GM19455 (cell line): ENCODE results near the gene RANBP17.
"Not testable (repeated sequence)": the region's sequence is repeated elsewhere in the genome, so short reads cannot be mapped to it uniquely, and the experiment has no call there.

Experiments
- ATAC-seq: cut with Tn5 transposase; IDR thresholded peaks from one replicate; pipeline ENCODE4 v1.9.1; 2021; ENCODE audit not compliant: unreplicated experiment

The RANBP17 gene

GRCh38 chr5:171149333-171149732 lies 287.5 kb downstream of the RANBP17 start:
- ATAC-seq = peak; percentile 78

GRCh38 chr5:171149772-171150171 lies 288.0 kb downstream of the RANBP17 start:
- no peak for ATAC-seq

DNA sequence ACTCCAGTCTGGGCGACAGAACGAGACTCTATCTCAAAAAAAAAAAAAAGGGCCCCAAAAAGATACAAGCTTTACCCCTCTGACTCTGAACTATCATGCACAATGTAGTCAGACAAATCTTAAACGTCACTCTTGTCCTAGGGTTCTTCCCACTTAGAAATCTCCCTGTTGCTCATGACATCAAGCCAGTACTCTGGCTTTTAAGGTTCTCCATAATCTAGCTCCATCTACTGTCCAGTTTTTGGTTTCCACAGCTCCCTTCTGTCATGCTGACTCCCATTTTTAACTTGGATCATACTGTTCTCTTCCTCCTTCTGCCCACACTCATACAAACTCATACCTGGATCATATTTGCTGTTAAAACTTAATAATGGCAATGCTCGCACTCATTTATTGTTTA lies 290.6 kb downstream of the RANBP17 start:
- ATAC-seq = no peak

GRCh38 chr5:171155621-171156020 lies 293.8 kb downstream of the RANBP17 start:
- ATAC-seq = no peak

DNA sequence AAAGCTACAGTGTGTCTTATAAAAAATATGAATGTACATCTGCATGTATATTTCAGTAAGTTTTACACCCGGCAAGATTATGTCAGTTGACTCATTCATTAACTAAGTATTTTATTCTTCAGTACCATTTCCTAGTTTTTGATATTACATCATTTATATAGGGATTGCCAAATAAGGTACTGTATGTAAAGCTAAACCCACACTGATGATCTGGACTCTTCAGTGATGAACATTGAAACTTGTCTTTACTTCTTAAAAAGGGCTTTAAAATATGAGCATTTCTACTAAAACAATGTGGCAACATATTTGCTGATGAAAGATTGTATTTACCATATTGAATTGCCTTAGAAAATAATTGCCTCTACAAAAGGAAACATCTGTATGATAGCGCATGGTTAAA lies 295.5 kb downstream of the RANBP17 start:
- ATAC-seq = no peak

DNA sequence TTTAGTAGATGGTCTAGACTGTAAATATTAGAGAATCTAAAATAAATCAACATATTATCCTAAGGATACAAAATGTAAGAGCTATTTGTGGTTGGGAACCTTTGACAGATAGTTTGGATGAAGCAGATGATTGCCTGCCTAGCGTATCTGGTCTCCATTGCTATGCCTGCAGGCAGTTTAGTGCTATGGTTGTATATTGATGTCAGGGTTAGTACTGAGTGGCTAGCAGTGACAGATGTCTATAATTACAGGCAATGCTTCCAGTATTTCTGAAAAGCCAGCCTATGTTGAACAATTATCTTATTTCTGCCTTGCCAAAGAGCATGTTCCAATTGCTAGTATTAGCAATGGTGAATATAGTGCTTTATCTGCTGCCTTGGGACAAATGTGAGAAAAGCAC lies 296.0 kb downstream of the RANBP17 start:
- ATAC-seq = no peak

- no peak for ATAC-seq
Measured at GRCh38 chr5:171158581-171158980, 296.8 kb downstream of the RANBP17 start.

DNA sequence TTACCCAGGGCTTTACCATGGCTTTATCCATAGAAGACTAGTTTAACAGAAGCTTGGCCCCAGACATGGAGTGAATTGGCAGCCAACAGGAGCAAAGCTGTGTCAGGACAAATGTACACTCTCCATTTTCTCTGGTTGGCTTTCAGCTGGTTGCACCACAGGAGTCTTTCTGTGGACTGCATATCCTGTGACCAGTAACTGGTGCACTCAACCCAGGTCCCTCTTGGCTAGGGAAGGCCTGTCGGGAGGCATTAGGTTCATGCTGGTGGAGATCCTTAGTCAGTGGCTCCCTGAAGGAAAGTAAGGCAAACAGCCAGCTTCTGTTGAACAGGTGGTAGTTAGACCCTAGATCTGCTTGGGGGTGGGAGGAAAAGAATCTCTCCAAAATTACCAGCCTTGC lies 300.3 kb downstream of the RANBP17 start:
- ATAC-seq = no peak

DNA sequence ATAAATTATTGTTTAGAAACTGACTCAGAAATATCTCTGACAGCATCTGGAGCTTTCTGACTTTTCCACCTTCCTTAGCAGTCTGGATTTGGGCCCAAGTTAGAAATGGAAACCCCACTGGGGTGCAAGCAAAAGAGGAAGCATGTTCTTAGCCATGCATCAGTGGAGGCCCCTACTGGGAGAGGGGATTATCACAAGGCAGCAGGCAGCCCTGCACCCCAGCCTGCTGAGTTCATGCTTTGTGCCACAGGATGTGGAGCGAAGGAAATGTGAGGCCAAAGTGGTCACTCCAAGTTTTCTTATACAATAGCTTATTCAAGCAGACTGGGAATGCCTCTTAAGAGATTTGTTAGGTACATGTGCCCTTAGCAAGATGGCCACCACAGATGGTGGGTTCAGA lies 300.8 kb downstream of the RANBP17 start:
- ATAC-seq = peak; percentile 63

DNA sequence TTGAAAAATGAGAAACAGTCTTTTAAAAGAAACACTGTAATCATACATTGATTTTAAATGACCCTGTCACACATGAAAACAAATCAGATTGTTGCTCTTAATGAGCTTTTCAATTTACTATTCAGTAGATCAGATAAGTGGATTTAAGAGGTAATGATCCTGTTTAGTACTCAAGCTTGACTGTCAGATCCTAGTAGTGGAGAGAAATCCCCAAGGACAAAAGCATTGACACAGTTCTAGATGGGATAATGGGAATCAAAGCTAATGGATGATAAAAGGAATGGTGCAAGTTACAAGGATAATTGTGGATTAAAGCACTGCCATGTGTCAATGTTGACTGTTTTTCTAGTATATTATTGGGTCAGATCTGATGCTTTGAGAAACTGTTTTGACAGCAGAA lies 304.9 kb downstream of the RANBP17 start:
- ATAC-seq = no peak

DNA sequence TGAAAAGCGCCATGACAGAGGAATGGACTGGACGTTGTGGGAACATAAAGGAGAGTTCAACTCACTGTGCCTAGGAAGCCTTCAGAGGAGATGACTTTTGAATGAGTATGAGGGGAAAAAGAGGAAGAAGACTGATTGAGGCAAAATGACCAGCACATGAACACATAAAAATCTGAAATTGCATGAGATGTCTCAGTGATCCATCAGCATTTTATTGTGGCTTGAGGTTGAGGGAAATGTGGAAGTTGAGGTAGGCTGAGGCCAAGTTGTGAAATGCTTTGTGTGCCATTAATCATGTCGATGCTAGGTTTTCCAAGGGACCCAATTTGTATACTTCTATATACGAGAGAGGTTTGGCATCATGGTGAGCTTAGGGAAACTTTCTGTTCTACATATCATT lies 306.4 kb downstream of the RANBP17 start:
- no peak for ATAC-seq

DNA sequence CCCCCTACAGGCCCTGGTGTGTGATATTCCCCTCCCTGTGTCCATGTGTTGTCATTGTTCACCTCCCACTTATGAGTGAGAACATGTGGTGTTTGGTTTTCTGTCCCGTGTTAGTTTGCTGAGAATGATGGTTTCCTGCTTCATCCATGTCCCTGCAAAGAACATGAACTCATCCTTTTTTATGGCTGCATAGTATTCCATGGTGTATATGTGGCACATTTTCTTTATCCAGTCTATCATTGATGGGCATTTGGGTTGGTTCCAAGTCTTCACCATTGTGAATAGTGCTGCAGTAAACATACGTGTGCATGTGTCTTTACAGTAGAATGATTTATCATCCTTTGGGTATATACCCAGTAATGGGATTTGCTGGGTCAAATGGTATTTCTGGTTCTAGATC lies 313.1 kb downstream of the RANBP17 start:
- not testable (repeated sequence) for ATAC-seq

DNA sequence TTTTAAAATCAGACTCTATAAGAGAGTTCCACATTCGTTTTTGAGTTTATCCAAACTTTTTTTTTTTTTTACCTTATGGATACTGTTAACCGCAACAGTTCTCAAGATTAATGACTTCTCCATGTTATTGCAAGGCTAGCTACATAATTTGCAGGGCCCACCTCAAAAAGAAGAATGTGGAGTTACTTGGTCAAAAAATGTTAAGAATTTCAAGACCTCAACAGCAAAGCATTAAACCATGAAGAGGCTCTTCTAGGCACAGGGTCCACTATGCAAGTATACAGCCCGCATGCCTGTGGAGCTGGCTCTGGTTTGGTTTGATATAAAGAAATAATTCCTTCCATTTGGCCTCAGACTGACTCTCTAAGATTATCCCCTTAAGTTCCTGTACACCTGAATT lies 313.9 kb downstream of the RANBP17 start:
- ATAC-seq = no peak

DNA sequence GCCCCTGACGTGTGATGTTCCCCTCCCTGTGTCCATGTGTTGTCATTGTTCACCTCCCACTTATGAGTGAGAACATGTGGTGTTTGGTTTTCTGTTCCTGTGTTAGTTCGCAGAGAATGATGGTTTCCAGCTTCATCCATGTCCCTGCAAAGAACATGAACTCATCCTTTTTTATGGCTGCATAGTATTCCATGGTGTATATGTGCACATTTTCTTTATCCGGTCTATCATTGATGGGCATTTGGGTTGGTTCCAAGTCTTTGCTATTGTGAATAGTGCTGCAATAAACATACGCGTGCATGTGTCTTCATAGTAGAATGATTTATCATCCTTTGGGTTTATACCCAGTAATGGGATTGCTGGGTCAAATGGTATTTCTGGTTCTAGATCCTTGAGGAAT lies 316.4 kb downstream of the RANBP17 start:
- not testable (repeated sequence) for ATAC-seq

- ATAC-seq = no peak
Measured at GRCh38 chr5:171188016-171188415, 326.2 kb downstream of the RANBP17 start.

DNA sequence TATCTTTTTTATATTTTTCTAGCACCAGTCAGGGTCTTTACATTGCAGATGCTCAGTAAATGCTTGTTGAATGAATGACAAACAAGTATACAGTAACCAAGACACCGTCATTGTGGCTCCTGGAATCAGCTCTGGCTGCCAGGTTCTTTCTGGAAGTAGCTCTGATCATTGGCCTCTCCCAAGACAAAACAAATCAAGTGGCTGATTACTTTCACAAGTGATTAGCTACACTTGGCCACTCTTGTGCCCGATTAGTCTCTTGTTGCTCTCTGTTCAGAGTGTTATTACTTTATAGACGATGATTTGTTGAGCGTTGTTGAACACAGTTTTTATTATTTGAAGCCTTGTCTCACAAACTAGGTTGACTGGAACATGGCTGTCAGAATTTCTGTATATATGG lies 327.6 kb downstream of the RANBP17 start:
- no peak for ATAC-seq

DNA sequence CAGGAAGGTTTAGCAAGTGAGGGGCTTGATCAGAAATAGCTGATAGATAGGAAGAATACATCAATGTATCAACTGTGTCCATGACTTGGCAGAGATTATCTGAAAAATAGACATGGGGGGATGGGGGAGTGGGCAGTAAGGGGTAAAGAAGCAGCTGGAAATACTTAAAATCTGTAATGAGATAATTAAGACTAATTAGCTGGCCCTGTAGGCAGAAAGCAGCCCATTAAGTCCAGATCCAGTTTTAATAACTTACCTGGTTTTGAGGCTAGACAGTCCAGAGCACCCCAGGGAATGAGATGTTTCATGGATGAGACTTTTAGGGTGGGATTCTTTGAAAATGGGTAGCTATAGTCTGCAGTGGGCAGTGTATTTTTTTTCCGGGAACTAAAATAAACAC lies 330.3 kb downstream of the RANBP17 start:
- no peak for ATAC-seq

DNA sequence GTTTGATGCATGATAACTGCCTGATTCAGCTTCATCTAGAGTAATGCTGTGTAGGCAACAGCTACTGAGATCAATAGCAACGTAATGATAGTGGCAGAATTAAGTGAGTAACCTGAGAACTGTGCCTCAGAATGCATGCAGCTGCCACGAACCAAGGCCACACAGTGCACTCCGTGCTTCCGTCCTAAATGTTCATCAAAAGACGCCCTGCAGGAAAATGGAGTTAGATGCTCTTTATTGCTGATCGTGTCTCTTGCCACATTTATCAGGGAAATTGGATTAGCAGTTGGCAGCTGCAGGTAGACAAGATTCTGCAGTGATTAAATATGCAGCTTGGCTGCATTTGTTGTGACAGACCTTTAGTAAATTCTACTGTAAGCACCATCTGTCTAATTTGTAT lies 339.5 kb downstream of the RANBP17 start:
- no peak for ATAC-seq

- ATAC-seq = no peak
Measured at GRCh38 chr5:171205375-171205774, 343.6 kb downstream of the RANBP17 start.

DNA sequence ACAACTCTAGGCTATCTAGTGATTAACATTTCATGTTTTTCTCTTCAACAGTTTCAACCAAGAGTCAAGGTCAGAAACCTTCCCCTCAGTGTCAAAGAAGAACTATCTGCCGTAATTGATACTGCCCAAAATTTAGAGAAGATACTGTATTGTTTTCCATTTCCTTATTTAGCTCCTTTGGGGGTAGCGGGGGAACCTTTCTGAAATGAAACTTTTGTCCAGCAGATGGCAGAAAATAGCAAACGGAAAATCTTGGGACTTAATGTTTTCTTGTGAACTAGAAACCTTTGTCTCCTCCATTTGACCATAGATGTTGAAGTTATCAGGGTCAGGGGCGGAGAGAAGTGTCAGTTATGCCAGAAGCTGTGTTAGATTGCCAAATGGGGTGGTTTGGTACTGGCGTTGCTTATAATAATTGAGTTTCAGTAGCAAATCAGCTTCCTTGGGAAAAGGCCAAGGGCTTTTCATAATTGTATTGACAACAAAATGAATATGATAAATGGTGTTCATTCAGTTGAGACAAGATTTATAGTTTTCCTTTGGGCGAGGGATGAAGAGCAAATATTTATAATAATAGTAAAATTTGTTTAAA lies 345.5 kb downstream of the RANBP17 start:
- no peak for ATAC-seq

DNA sequence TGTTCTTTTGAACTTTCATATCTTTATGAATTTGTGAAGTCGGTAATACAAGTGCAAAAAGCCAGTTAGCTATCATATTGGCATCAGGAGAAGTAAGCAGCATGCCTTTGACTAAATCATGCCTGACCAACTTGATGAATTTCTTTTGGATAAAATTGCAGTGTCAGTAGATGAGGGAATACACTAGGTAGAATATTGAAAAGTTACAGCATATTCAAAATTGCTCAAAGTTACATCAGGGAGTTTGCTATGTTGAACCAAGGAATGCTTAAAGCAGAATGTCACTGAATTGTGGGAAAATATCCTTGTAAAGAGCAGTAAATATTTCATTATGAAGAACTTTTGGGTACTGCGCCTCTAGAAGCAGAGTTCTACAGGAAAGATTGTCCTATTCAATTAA lies 360.1 kb downstream of the RANBP17 start:
- no peak for ATAC-seq

- no peak for ATAC-seq
Measured at GRCh38 chr5:171223927-171224326, 362.1 kb downstream of the RANBP17 start.

GRCh38 chr5:171226096-171226754 lies 364.4 kb downstream of the RANBP17 start:
- no peak for ATAC-seq
